Measurements from ENCODE around the gene BCAS3. TPM values are rescaled to one million over a fixed set of nuclear protein-coding genes. Genes with fewer than 3 reads are reported as not detected.
"Not testable (repeated sequence)": the region's sequence is repeated elsewhere in the genome, so short reads cannot be mapped to it uniquely, and the experiment has no call there.

Gene BCAS3
- total RNA-seq, 2 donors from 2014 or later: 28.0 to 33.4 TPM

DNA sequence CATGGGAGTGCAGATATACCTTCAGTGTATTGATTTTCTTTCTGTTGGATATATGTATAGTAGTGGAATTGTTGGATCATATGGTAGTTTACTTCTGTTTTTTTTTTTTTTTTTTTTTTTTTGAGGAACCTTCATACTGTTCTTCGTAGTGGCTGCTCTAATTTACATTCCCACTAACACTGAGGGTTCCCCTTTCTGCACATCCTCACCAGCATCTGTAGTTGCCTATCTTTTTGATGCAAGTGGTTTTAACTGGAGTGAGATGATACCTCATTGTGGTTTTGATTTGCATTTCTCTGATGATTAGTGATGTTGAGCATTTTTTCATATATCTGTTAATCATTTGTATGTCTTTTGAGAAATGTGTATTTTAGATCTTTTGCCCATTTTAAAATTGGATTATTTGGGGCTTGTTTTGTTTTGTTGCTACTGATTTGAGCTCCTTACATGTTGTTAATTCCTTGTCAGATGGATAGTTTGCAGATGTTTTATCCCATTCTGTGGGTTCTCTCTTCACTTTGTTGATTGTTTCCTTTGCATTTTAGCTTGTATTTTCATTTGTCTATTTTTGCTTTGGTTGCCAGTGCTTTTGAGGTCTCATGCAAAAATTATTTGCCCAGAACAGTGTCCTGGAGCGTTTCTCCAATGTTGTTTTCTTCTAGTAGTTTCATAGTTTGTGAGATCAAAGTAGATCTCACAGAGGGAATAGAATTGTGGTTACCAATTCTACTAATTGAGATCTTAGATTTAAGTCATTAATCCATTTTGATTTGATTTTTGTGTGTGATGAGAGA lies 25.0 kb upstream of the BCAS3 start:
- no peak for ATAC-seq (replicated peaks in 1 of 2)
- no peaks in the 10 kb centered on the region for H3K9me3 Mint-ChIP-seq

GRCh38 chr17:60653569-60653968 lies 24.1 kb upstream of the BCAS3 start:
- Mint-ChIP-seq H3K4me1 (ENCODE audit: low read depth) (peaks cover 26% of the 10 kb centered on the region), H3K27ac (peak overlapping the region; percentile 6), H3K36me3 (ENCODE audit: insufficient read depth in 2 of 2) (peaks cover 8 to 27% of the 10 kb centered on the region in 2 donors), H3K27me3 (ENCODE audit: low read depth) (no peaks in the 10 kb centered on the region), H3K4me3 (no peak overlapping the region), H3K9me3 (no peaks in the 10 kb centered on the region)
- DNase-seq: no peak
- no peak for ATAC-seq (replicated peaks in 1 of 2)

More for the DNA sequence above, 25.0 kb upstream of the BCAS3 start:
- no peak for DNase-seq
- peaks cover 8 to 32% of the 10 kb centered on the region in 2 donors for H3K36me3 Mint-ChIP-seq (ENCODE audit: insufficient read depth in 2 of 2)
- H3K4me1 Mint-ChIP-seq (ENCODE audit: low read depth): peaks cover 26% of the 10 kb centered on the region
- no peak overlapping the region for H3K27ac Mint-ChIP-seq
- H3K4me3 Mint-ChIP-seq: no peak overlapping the region
- no peaks in the 10 kb centered on the region for H3K27me3 Mint-ChIP-seq (ENCODE audit: low read depth)

DNA sequence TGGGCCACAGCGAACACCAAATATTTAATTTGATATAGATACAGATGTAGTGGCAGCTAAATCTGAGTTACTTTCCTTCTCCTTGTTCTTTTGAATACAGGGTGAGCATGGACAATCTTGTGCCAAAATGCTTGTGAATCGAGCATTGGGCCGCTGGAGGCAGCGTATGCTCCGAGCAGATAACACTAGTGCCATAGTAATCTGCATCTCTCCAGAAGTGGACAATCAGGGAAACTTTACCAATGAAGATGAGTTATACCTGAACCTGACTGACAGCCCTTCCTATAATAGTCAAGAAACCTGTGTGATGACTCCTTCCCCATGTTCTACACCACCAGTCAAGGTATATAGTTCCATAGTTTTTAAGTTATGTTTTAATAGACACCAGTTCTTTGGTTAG lies 21.2 kb upstream of the BCAS3 start:
- no peak for ATAC-seq (replicated peaks in 1 of 2)
- H3K9me3 Mint-ChIP-seq: no peaks in the 10 kb centered on the region
- peaks cover 2 to 16% of the 10 kb centered on the region in 2 donors for H3K36me3 Mint-ChIP-seq (ENCODE audit: insufficient read depth in 2 of 2)
- peaks cover 26% of the 10 kb centered on the region for H3K4me1 Mint-ChIP-seq (ENCODE audit: low read depth)
- H3K27me3 Mint-ChIP-seq (ENCODE audit: low read depth): no peaks in the 10 kb centered on the region
- no peak for DNase-seq
- H3K4me3 Mint-ChIP-seq: no peak overlapping the region
- no peak overlapping the region for H3K27ac Mint-ChIP-seq

- H3K4me1 Mint-ChIP-seq (ENCODE audit: low read depth): peaks cover under 1% of the 10 kb centered on the region
- no peak overlapping the region for H3K27ac Mint-ChIP-seq
- no peaks in the 10 kb centered on the region for H3K27me3 Mint-ChIP-seq (ENCODE audit: low read depth)
- DNase-seq: no peak
- H3K36me3 Mint-ChIP-seq (ENCODE audit: insufficient read depth in 2 of 2): peaks cover 0 to 8% of the 10 kb centered on the region in 2 donors
- no peak overlapping the region for H3K4me3 Mint-ChIP-seq
- H3K9me3 Mint-ChIP-seq: no peaks in the 10 kb centered on the region
- no peak for ATAC-seq (replicated peaks in 1 of 2)
Measured at GRCh38 chr17:60659156-60659555, 18.5 kb upstream of the BCAS3 start.

DNA sequence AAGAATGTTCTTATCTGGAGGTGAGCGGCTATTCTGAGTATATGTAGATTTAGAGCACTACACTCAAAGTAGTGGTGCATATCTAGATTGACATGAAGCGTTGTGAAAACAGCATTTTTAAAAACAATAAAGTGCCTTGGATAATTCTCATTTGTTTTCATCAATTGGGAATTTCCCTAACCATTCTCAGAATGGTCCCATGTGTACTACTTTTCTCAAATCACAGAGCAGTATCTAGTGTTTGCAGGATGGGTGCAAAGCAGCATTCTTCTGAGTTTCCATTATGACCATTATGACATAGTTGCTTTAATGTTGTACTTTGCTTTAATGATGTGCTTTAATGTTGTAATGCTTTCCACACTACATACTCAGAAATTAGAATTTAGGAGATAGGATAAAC lies 16.2 kb upstream of the BCAS3 start:
- no peaks in the 10 kb centered on the region for H3K4me1 Mint-ChIP-seq (ENCODE audit: low read depth)
- no peaks in the 10 kb centered on the region for H3K9me3 Mint-ChIP-seq
- DNase-seq (no peak), ATAC-seq (replicated peaks in 1 of 2) (no peak)
- H3K27ac Mint-ChIP-seq: no peak overlapping the region
- no peak overlapping the region for H3K4me3 Mint-ChIP-seq
- no peaks in the 10 kb centered on the region for H3K27me3 Mint-ChIP-seq (ENCODE audit: low read depth)
- peaks cover 0 to 8% of the 10 kb centered on the region in 2 donors for H3K36me3 Mint-ChIP-seq (ENCODE audit: insufficient read depth in 2 of 2)

- Mint-ChIP-seq H3K4me3 (no peak overlapping the region), H3K36me3 (ENCODE audit: insufficient read depth in 2 of 2) (peaks cover 0 to 4% of the 10 kb centered on the region in 2 donors)
Measured at GRCh38 chr17:60664022-60664421, 13.6 kb upstream of the BCAS3 start.

GRCh38 chr17:60665602-60666001 lies 12.0 kb upstream of the BCAS3 start:
- Mint-ChIP-seq H3K4me3 (no peak overlapping the region), H3K36me3 (ENCODE audit: insufficient read depth in 2 of 2) (no peaks in the 10 kb centered on the region), H3K9me3 (no peaks in the 10 kb centered on the region), H3K4me1 (ENCODE audit: low read depth) (no peaks in the 10 kb centered on the region), H3K27me3 (ENCODE audit: low read depth) (no peaks in the 10 kb centered on the region), H3K27ac (no peak overlapping the region)
- ATAC-seq (replicated peaks in 1 of 2): no peak
- DNase-seq: no peak

More at GRCh38 chr17:60664022-60664421, 13.6 kb upstream of the BCAS3 start:
- ATAC-seq (replicated peaks in 1 of 2): no peak
- DNase-seq: no peak
- Mint-ChIP-seq H3K27me3 (ENCODE audit: low read depth) (no peaks in the 10 kb centered on the region), H3K27ac (no peak overlapping the region), H3K4me1 (ENCODE audit: low read depth) (no peaks in the 10 kb centered on the region), H3K9me3 (no peaks in the 10 kb centered on the region)

DNA sequence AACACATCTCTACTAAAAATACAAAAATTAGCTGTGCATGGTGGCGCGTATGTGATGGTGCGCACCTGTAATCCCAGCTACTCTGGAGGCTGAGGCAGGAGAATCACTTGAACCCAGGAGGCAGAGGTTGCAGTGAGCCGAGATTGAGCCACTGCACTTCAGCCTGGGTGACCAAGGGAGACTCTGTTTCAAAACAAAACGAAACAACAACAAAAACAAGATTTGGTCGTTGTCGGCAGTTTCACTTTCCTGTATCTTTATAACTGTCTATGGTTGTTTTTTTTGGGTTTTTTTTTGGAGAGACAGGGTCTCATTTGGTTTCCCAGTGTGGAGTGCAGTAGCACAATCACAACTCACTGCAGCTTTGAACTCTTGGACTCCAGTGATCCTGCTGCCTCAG lies 8.9 kb upstream of the BCAS3 start:
- H3K36me3 Mint-ChIP-seq (ENCODE audit: insufficient read depth in 2 of 2); H3K4me3 Mint-ChIP-seq; H3K27ac Mint-ChIP-seq; H3K27me3 Mint-ChIP-seq (ENCODE audit: low read depth); DNase-seq; H3K4me1 Mint-ChIP-seq (ENCODE audit: low read depth); ATAC-seq (replicated peaks in 1 of 2); H3K9me3 Mint-ChIP-seq: not testable (repeated sequence)

GRCh38 chr17:60671482-60671881 lies 6.2 kb upstream of the BCAS3 start:
- peaks cover under 1% of the 10 kb centered on the region for H3K4me1 Mint-ChIP-seq (ENCODE audit: low read depth)
- no peak overlapping the region for H3K27ac Mint-ChIP-seq
- DNase-seq (no peak), ATAC-seq (replicated peaks in 1 of 2) (no peak)
- H3K27me3 Mint-ChIP-seq (ENCODE audit: low read depth): no peaks in the 10 kb centered on the region
- no peak overlapping the region for H3K4me3 Mint-ChIP-seq
- H3K9me3 Mint-ChIP-seq: peaks cover 0 to 2% of the 10 kb centered on the region in 2 donors
- H3K36me3 Mint-ChIP-seq (ENCODE audit: insufficient read depth in 2 of 2): no peaks in the 10 kb centered on the region

- H3K27ac Mint-ChIP-seq: peak overlapping the region; percentile 43
- DNase-seq; ATAC-seq (replicated peaks in 1 of 2); H3K4me3 Mint-ChIP-seq; H3K36me3 Mint-ChIP-seq (ENCODE audit: insufficient read depth in 2 of 2); H3K27me3 Mint-ChIP-seq (ENCODE audit: low read depth); H3K9me3 Mint-ChIP-seq: not testable (repeated sequence)
- peaks cover 17% of the 10 kb centered on the region for H3K4me1 Mint-ChIP-seq (ENCODE audit: low read depth)
Measured at GRCh38 chr17:60674637-60675036, 3.0 kb upstream of the BCAS3 start.

DNA sequence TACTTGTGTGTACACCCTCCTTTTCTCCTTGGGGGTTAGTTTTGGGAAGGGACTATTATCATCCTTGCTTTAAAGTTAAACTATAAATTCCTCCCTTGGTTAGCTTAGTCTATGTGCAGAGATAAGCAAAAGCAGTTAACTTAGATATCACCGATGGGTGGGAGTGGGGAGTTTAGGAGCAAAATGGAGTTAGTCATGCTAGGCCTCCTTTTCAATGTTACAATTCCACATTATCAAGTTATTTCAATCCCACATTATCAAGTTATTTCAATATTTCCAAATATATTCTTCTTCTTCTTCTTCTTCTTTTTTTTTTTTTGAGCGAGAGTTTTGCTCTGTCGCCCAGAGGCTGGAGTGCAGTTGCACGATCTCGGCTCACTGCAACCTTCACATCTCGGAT lies 1.7 kb upstream of the BCAS3 start:
- Mint-ChIP-seq H3K36me3 (ENCODE audit: insufficient read depth in 2 of 2) (no peaks in the 10 kb centered on the region), H3K4me1 (ENCODE audit: low read depth) (peaks cover 17% of the 10 kb centered on the region), H3K27me3 (ENCODE audit: low read depth) (no peaks in the 10 kb centered on the region), H3K9me3 (peaks cover 0 to 2% of the 10 kb centered on the region in 2 donors), H3K4me3 (peak overlapping the region; percentile 27 to 31), H3K27ac (no peak overlapping the region)
- DNase-seq (no peak), ATAC-seq (replicated peaks in 1 of 2) (no peak)

GRCh38 chr17:60676758-60677307 lies 818 bp upstream of the BCAS3 start:
- ATAC-seq (replicated peaks in 1 of 2): no peak
- Mint-ChIP-seq H3K27ac (peak overlapping the region; percentile 91), H3K9me3 (peaks cover 0 to 2% of the 10 kb centered on the region in 2 donors), H3K36me3 (ENCODE audit: insufficient read depth in 2 of 2) (no peaks in the 10 kb centered on the region), H3K4me3 (peak overlapping the region; percentile 90 to 92), H3K4me1 (ENCODE audit: low read depth) (peaks cover 17% of the 10 kb centered on the region), H3K27me3 (ENCODE audit: low read depth) (no peaks in the 10 kb centered on the region)
- no peak for DNase-seq

GRCh38 chr17:60678118-60678444 lies 430 bp downstream of the BCAS3 start:
- Mint-ChIP-seq H3K4me1 (ENCODE audit: low read depth) (peaks cover 17% of the 10 kb centered on the region), H3K4me3 (peak overlapping the region; percentile 90 to 92), H3K9me3 (peaks cover 0 to 2% of the 10 kb centered on the region in 2 donors), H3K27me3 (ENCODE audit: low read depth) (no peaks in the 10 kb centered on the region), H3K36me3 (ENCODE audit: insufficient read depth in 2 of 2) (no peaks in the 10 kb centered on the region), H3K27ac (peak overlapping the region; percentile 77)
- DNase-seq: no peak
- no peak for ATAC-seq (replicated peaks in 1 of 2)

DNA sequence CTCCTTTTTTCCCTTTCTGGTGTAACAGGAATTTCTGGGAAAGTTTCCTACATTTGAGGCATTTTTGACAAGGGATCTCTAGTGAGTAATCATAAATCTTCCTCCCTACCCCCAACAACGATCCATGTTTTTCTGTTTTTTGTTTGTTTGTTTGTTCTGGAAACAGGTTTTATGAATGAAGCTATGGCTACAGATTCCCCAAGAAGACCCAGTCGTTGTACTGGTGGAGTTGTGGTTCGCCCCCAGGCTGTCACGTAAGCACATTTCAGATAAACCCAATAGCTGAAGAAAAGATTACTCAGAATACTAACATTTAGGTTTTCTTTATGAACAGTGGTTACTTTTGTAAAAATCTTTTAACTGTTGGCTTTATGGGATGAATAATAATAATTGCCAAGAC lies 1.6 kb downstream of the BCAS3 start:
- Mint-ChIP-seq H3K27me3 (ENCODE audit: low read depth) (no peaks in the 10 kb centered on the region), H3K4me1 (ENCODE audit: low read depth) (peaks cover 17% of the 10 kb centered on the region), H3K9me3 (peaks cover 0 to 2% of the 10 kb centered on the region in 2 donors), H3K36me3 (ENCODE audit: insufficient read depth in 2 of 2) (no peaks in the 10 kb centered on the region), H3K27ac (no peak overlapping the region), H3K4me3 (peak overlapping the region in 1 of 2 donors; percentile 38)
- ATAC-seq (replicated peaks in 1 of 2) (no peak), DNase-seq (no peak)

Measured in activated T-cell treated with anti-CD3 and anti-CD28 coated beads, Interleukin-2, amount 50 U/mL, for 72 hours (primary cell).